ENCODE data around the gene SEMA3C. TPM values are rescaled to one million over a fixed set of nuclear protein-coding genes. Genes with fewer than 3 reads are reported as not detected.
A peak's percentile ranks its signal among the peaks of the same experiment; 100 is the strongest.

SEMA3C gene
- total RNA-seq, 1 donor from 2014 or later, result 67.8 TPM

GRCh38 chr7:80843018-80843677 is 75.7 kb downstream of the SEMA3C start:
- no peaks in the 10 kb centered on the region for H3K27me3 Mint-ChIP-seq
- H3K4me3 Mint-ChIP-seq, result peak overlapping the region; percentile 43
- no peak for DNase-seq (ENCODE audit: extremely low spot score, unreplicated experiment)
- peaks cover 22% of the 10 kb centered on the region for H3K36me3 Mint-ChIP-seq
- no peak overlapping the region for H3K27ac Mint-ChIP-seq
- no peak for TF ChIP-seq CTCF (conservative IDR thresholded peaks at IDR 0.05)
- peaks cover 5% of the 10 kb centered on the region for H3K9me3 Mint-ChIP-seq
- H3K4me1 Mint-ChIP-seq (ENCODE audit: unreplicated experiment), result peaks cover 19% of the 10 kb centered on the region

GRCh38 chr7:80842022-80842790 is 76.6 kb downstream of the SEMA3C start:
- Mint-ChIP-seq H3K27me3 (no peaks in the 10 kb centered on the region), H3K27ac (no peak overlapping the region), H3K4me3 (no peak overlapping the region), H3K36me3 (peaks cover 22% of the 10 kb centered on the region), H3K4me1 (ENCODE audit: unreplicated experiment) (peaks cover 19% of the 10 kb centered on the region), H3K9me3 (peaks cover 5% of the 10 kb centered on the region)
- DNase-seq (ENCODE audit: extremely low spot score, unreplicated experiment), result no peak
- TF ChIP-seq CTCF (conservative IDR thresholded peaks at IDR 0.05), result no peak

- Mint-ChIP-seq H3K27me3 (no peaks in the 10 kb centered on the region), H3K36me3 (peaks cover 20% of the 10 kb centered on the region), H3K4me3 (no peak overlapping the region), H3K27ac (no peak overlapping the region), H3K4me1 (ENCODE audit: unreplicated experiment) (peaks cover 19% of the 10 kb centered on the region), H3K9me3 (peaks cover 5% of the 10 kb centered on the region)
- no peak for TF ChIP-seq CTCF (conservative IDR thresholded peaks at IDR 0.05)
- DNase-seq (ENCODE audit: extremely low spot score, unreplicated experiment), result no peak
Observed at GRCh38 chr7:80841423-80841955, 77.4 kb downstream of the SEMA3C start.

- no peak for TF ChIP-seq CTCF (conservative IDR thresholded peaks at IDR 0.05)
- peaks cover 19% of the 10 kb centered on the region for H3K4me1 Mint-ChIP-seq (ENCODE audit: unreplicated experiment)
- no peaks in the 10 kb centered on the region for H3K27me3 Mint-ChIP-seq
- no peak overlapping the region for H3K27ac Mint-ChIP-seq
- no peak overlapping the region for H3K4me3 Mint-ChIP-seq
- DNase-seq (ENCODE audit: extremely low spot score, unreplicated experiment), result no peak
- H3K9me3 Mint-ChIP-seq, result peaks cover 9% of the 10 kb centered on the region
- H3K36me3 Mint-ChIP-seq, result peaks cover 20% of the 10 kb centered on the region
Observed at GRCh38 chr7:80840681-80841080, 78.2 kb downstream of the SEMA3C start.

GRCh38 chr7:80839855-80840254 is 79.0 kb downstream of the SEMA3C start:
- Mint-ChIP-seq H3K27ac (no peak overlapping the region), H3K9me3 (peaks cover 10% of the 10 kb centered on the region), H3K36me3 (peaks cover 15% of the 10 kb centered on the region), H3K27me3 (no peaks in the 10 kb centered on the region), H3K4me1 (ENCODE audit: unreplicated experiment) (peaks cover 15% of the 10 kb centered on the region), H3K4me3 (no peak overlapping the region)
- no peak for DNase-seq (ENCODE audit: extremely low spot score, unreplicated experiment)
- no peak for TF ChIP-seq CTCF (conservative IDR thresholded peaks at IDR 0.05)
